ENCODE results near the gene SPANXB1.
"Not testable (repeated sequence)": the region's sequence is repeated elsewhere in the genome, so short reads cannot be mapped to it uniquely, and the experiment has no call there.

The SPANXB1 gene, protein sequence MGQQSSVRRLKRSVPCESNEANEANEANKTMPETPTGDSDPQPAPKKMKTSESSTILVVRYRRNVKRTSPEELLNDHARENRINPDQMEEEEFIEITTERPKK

DNA sequence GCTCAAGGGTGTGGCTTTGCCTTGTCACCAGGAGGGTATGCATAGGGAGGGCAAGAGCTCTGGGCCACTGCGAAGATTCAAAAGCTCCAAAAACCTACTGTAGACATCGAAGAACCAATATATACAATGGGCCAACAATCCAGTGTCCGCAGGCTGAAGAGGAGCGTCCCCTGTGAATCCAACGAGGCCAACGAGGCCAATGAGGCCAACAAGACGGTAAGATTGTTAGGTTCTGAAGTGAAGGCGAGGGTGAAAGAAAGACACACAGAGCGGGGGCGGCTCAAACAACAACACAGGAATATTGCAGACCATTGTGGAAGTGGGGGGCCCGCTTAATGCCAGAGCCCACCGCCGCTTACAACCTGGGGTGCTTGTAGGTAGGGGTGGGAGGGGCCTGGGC lies at the start of gene SPANXB1:
Gene SPANXB1 (plus strand): TSS at position 27 of the 400 bp plus-strand sequence. CDS start 100 bp downstream, at position 127.
- DNase-seq, result not testable (repeated sequence)

DNA sequence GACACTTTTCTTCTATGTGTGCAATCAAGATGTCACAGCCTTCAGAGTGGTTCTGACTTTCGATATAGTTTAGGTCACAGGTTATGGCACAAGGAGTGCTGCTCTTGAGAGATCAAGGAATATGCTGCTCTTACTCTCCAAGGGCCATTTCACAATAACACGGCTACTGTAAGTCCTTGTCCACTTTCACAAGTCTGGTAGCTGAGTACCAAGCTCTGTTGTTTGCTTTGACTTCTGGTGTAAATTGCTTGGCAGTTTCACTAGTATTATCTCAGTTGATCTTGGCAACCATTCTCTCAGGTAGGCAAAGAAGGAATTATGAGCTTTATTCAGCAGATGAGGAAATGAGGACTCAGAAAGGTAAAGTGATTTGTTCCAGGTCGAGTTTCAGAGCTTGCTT lies 35.4 kb upstream of the SPANXB1 start:
- DNase-seq, result no peak

DNA sequence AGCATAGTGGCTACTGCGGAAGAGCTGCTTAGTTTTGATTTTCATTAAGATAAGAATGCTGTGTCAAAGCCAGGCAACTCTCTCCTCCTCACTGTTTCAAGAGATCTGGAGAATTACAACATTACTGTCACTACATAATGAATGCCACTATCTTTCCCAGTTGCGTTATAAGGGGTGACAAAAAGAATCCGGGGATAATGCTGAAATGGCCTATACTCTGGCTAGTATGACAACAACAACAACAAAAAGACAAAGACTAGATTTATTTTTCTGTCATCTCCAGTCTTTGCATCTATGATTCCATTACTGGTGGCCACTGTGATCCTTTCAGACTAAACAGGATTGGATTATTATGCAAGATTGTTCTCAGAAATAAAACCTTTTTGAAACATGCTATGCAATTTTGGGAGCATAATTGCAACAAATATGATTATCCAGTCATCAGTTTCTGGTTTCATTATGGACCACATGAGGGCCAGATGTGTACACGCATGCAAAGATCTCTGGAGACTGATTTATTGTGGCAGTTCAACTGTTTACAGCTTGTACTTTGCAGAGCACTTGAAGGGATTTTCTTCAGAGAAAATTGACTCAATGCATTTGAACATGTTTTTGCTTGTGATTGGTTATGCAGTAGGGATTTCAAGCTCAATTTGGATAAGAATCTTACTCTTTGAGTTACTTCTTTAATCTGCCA lies 31.1 kb upstream of the SPANXB1 start:
- DNase-seq, result no peak

DNA sequence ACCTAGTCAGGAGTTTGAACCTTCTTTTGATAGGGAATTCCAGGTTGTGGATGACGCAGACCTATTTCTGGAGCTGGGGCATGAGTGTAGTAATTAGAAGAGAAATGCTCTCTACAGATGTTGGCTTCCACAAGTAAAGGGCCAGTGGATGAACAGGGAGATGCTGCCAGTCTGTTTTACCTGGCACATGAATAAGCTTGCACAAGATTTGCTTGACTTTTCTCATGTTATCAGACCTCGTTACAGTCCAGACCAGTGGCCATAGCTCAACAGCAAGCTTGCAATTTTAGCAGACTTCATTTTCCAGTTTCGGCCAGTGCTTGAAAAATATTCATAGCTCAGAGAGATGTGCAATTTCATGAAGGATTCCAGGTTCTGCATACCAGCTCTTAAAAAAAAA lies 26.9 kb upstream of the SPANXB1 start:
- no peak for DNase-seq

DNA sequence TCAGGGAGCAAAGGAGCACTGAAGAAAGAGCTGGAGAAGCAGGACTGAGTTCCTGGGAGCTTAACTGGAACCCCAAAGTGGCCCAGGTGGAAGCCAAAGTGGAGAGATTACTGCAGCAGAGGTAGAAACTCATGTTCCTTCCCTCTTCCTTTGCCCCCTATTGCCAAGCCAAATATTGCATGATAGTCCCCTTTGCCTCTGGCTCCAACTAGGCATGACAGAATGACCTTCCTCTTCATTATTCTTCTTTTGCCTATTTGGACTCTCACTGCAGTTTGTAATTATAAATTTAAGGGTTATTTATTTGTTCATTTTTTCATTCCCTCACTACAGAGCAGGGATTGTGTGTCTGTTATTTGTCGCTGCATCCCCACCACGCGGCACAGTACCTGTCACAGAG lies 22.1 kb upstream of the SPANXB1 start:
- no peak for DNase-seq

DNA sequence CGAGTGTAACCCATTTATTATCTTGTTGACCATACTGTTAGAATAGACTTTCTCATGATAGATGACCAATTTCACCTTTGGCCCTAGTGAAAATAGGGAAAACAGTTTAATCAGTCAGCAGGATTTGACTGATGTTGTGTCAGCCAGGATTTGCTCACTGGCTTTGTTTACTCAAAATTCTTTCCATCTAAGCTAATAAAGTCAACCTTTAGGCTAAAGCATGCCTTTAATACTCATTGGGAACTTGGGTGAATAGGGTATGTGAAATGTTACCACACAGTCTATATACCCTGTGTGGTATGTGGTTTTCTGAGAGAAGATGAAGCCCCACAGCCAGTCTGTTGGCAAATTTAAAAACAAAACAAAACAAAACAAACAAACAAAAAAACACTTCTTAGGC lies 18.7 kb upstream of the SPANXB1 start:
- DNase-seq, result no peak

DNA sequence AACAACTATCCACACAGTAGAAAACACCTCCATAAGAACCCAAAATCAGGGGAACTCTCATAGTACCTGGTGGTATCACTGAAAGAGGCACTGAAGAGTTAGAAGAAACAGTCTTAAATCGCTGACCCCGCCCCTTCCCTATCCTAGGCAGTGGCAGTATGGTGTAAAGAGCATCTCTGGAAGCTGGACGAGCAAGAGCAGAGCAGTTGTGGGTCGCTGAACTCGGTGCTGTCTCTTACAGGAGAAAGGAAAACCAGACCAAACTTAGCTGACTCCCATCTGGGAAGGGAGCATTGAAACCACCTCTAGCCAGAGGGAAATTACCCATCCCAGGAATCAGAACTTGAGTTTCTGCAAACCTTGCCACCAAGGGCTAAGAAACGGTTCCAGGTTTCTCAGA lies 2.8 kb downstream of the SPANXB1 start:
- not testable (repeated sequence) for DNase-seq

DNA sequence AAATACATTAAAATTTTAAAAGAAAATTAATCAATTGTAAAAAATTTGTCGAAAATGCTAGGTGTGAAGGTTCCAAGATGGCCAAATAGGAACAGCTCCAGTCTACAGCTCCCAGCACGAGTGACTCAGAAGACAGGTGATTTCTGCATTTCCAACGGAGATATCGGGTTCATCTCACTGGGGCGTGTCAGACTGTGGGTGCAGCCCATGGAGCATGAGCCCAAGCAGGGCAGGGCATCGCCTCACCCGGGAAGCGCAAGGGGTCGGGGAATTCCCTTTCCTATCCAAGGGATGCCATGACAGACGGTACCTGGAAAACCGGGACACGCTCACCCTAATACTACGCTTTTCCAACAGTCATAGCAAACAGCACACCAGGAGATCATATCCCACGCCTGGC lies 41.9 kb downstream of the SPANXB1 start:
- DNase-seq, result not testable (repeated sequence)

DNA sequence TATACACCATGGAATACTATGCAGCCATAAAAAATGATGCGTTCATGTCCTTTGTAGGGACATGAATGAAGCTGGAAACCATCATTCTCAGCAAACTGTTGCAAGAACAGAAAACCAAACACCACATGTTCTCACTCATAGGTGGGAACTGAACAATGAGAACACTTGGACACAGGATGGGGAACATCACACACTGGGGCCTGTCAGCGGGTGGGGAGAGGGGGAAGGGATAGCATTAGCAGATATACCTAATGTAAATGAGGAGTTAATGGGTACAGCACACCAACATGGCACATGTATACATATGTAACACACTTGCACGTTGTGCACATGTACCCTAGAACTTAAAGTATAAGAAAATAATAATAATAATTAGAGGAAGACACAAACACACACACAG lies 47.5 kb downstream of the SPANXB1 start:
- DNase-seq, result not testable (repeated sequence)

DNA sequence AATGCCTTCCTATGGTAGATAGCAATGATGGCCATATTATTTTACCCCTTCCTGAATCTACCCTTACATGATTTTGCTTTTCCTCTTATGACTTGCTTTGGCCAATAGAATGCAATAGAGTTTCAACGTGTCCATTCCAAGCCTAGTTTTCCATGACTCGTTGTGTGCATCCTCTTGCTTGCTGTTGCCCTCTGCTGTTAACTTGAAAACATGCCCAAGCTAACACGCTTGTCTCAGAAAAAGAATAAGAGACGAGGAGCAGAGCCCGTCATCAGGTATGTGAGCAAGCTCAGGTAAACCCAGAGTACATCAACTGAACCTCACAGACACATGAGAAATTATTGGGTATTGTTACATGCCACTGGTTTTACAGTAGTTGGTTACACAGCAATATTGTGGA lies 49.7 kb downstream of the SPANXB1 start:
- DNase-seq, result not testable (repeated sequence)

Data from AML-193 (cell line).